ENCODE measurements around the gene ZHX3. TPM values are rescaled to one million over a fixed set of nuclear protein-coding genes. Genes with fewer than 3 reads are reported as not detected.
A peak's percentile ranks its signal among the peaks of the same experiment; 100 is the strongest.

Gene ZHX3
- total and polyA plus RNA-seq, 2 experiments from 2014 or later = 5.8 to 10.3 TPM

DNA sequence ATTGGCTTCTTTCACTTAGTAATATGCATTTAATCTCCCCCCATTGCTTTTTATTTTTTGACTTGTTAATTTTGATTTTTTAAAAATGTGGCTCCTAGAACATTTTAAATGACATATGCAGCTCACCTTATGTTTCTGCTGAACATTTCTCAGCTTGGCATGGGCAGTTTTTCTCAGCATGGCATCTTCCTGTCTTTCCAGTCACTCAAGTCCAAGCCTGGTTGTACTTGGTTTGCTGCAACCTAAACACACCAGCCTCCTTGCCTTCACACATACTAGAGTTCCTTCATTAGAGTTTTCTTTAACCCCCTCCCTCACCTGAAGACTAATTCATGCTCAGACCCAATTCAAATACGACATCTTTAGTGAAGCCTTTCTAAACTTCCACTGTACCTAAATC, 86.4 kb downstream of the ZHX3 start:
- TF ChIP-seq, protein P1, sequence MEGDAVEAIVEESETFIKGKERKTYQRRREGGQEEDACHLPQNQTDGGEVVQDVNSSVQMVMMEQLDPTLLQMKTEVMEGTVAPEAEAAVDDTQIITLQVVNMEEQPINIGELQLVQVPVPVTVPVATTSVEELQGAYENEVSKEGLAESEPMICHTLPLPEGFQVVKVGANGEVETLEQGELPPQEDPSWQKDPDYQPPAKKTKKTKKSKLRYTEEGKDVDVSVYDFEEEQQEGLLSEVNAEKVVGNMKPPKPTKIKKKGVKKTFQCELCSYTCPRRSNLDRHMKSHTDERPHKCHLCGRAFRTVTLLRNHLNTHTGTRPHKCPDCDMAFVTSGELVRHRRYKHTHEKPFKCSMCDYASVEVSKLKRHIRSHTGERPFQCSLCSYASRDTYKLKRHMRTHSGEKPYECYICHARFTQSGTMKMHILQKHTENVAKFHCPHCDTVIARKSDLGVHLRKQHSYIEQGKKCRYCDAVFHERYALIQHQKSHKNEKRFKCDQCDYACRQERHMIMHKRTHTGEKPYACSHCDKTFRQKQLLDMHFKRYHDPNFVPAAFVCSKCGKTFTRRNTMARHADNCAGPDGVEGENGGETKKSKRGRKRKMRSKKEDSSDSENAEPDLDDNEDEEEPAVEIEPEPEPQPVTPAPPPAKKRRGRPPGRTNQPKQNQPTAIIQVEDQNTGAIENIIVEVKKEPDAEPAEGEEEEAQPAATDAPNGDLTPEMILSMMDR (IDR thresholded peaks at IDR 0.05; ENCODE audit: low read depth, low read length) = no peak
- H3K4me1 ChIP-seq (ENCODE audit: low read depth) = peaks cover 17% of the 10 kb centered on the region
- no peaks in the 10 kb centered on the region for H3K9me3 ChIP-seq (ENCODE audit: low read depth)
- no peak for DNase-seq (ENCODE audit: low read depth in 1 of 2, low spot score in 1 of 2)
- H3K27me3 ChIP-seq = no peaks in the 10 kb centered on the region
- H3K36me3 ChIP-seq = no peaks in the 10 kb centered on the region
- H3K27ac ChIP-seq = no peak overlapping the region
- no peak overlapping the region for H3K4me3 ChIP-seq

DNA sequence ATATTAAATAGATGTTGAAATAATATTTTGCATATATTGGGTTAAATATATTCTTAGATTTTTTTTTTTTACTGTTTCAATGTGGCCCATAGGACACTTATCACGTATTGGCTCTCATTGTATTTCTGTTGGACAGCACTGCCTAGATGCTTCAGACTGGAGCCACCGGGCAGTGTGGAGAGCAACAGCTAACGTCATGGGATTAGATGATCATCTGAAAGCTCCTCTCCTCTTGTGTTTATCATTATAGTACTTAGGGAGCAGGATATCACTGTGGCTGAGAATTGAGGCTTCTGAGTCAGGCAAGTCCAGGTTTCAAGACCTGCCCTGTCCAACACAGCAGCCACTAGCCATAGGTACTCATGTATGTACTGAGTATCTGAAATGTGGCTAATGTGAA, 87.4 kb downstream of the ZHX3 start:
- no peaks in the 10 kb centered on the region for H3K27me3 ChIP-seq
- no peak overlapping the region for H3K27ac ChIP-seq
- DNase-seq (ENCODE audit: low read depth in 1 of 2, low spot score in 1 of 2) = no peak
- H3K36me3 ChIP-seq = no peaks in the 10 kb centered on the region
- H3K4me3 ChIP-seq = no peak overlapping the region
- TF ChIP-seq, protein P1 (IDR thresholded peaks at IDR 0.05; ENCODE audit: low read depth, low read length) = no peak
- H3K9me3 ChIP-seq (ENCODE audit: low read depth) = no peaks in the 10 kb centered on the region
- H3K4me1 ChIP-seq (ENCODE audit: low read depth) = peaks cover 17% of the 10 kb centered on the region

DNA sequence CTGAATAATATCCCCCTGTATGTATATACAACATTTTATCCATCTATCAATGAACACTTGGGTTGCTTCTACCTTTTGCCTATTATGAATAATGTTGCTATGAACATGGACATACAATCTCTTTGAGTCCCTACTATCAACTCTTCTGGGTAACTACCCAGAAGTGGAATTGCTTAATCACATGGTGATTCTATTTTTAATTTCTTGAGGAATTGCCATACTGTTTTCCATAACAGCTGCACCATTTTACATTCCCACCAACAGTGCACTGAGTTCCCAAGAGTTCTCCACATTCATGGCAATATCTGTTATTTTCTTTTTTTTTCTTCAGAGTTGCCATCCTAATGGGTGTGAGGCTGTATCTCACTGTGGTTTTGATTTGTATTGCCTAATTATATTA, 88.3 kb downstream of the ZHX3 start:
- H3K4me1 ChIP-seq (ENCODE audit: low read depth) = peaks cover 10% of the 10 kb centered on the region
- H3K27ac ChIP-seq = no peak overlapping the region
- peak in 1 of 2 donors; percentile 44 for DNase-seq (ENCODE audit: low read depth in 1 of 2, low spot score in 1 of 2)
- no peaks in the 10 kb centered on the region for H3K9me3 ChIP-seq (ENCODE audit: low read depth)
- TF ChIP-seq, protein P1 (IDR thresholded peaks at IDR 0.05; ENCODE audit: low read depth, low read length) = no peak
- H3K27me3 ChIP-seq = no peaks in the 10 kb centered on the region
- H3K4me3 ChIP-seq = no peak overlapping the region
- no peaks in the 10 kb centered on the region for H3K36me3 ChIP-seq

DNA sequence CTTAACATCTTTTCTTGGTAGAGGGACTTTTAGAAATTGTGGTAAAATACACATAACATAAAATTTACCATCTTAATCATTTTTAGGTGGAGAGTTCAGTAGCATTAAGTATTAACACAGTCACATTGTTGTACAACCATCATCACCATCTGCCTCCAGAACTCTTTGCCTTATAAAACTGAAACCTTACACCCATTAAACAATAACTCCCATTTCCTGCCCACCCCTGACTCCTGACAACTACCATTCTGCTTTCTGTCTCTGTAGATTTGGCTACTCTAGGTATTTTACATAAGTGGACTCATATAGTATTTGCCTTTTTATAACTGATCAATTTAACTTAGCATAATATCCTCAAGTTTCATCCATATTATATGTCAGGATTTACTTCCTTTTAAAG, 88.7 kb downstream of the ZHX3 start:
- peaks cover 7% of the 10 kb centered on the region for H3K4me1 ChIP-seq (ENCODE audit: low read depth)
- no peak overlapping the region for H3K4me3 ChIP-seq
- no peak overlapping the region for H3K27ac ChIP-seq
- no peaks in the 10 kb centered on the region for H3K27me3 ChIP-seq
- H3K36me3 ChIP-seq = no peaks in the 10 kb centered on the region
- TF ChIP-seq, protein P1 (IDR thresholded peaks at IDR 0.05; ENCODE audit: low read depth, low read length) = no peak
- H3K9me3 ChIP-seq (ENCODE audit: low read depth) = no peaks in the 10 kb centered on the region
- DNase-seq (ENCODE audit: low read depth in 1 of 2, low spot score in 1 of 2) = peak in 1 of 2 donors; percentile 21

DNA sequence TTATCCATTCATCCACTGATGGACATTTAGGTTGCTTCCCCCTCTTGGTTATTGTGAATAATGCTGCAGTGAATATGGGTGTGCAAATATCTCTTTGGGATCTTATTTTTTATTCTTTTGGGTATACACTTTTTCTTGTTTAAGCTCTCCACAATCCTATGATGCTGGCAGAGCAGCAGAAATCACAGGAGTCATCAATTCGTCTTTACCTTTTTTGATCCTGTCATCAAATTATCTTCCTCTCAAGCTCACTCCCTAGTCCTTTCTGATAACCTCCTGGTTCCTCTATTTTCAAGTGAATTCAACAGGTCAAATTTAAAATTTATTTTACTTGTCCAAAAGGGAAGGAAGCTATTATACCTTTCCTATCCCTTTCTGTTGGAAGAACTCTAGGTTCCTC, 91.1 kb downstream of the ZHX3 start:
- Histone ChIP-seq H3K4me1 (ENCODE audit: low read depth) (peaks cover 4% of the 10 kb centered on the region), H3K27ac (no peak overlapping the region), H3K9me3 (ENCODE audit: low read depth) (no peaks in the 10 kb centered on the region), H3K36me3 (no peaks in the 10 kb centered on the region), H3K4me3 (no peak overlapping the region), H3K27me3 (no peaks in the 10 kb centered on the region)
- TF ChIP-seq, protein P1 (IDR thresholded peaks at IDR 0.05; ENCODE audit: low read depth, low read length) = no peak
- no peak for DNase-seq (ENCODE audit: low read depth in 1 of 2, low spot score in 1 of 2)

DNA sequence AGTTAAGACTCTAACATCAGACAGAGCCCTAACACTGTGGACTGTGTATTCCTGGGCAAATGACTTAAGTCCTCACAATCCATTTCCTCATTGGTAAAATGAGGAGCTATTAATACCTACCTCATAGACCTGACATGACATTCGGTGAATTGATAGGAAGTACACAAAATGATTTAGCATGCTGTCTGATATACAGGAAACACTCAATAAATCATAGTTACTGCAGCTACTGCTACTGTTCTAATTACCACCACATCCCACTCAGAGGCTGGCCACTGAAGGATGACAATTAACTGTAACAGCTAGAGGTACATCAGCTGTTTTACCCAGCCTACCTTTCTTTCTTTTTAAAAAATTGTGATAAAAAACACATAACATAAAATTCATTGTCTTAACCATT, 92.4 kb downstream of the ZHX3 start:
- H3K4me1 ChIP-seq (ENCODE audit: low read depth) = peaks cover 4% of the 10 kb centered on the region
- H3K36me3 ChIP-seq = no peaks in the 10 kb centered on the region
- no peak for DNase-seq (ENCODE audit: low read depth in 1 of 2, low spot score in 1 of 2)
- no peaks in the 10 kb centered on the region for H3K27me3 ChIP-seq
- H3K27ac ChIP-seq = no peak overlapping the region
- TF ChIP-seq, protein P1 (IDR thresholded peaks at IDR 0.05; ENCODE audit: low read depth, low read length) = no peak
- no peaks in the 10 kb centered on the region for H3K9me3 ChIP-seq (ENCODE audit: low read depth)
- no peak overlapping the region for H3K4me3 ChIP-seq

Data from cardiac muscle cell (in vitro differentiated cells and primary cell).